H9 (cell line): ENCODE results near the gene CPSF6. TPM values are rescaled to one million over a fixed set of nuclear protein-coding genes. Genes with fewer than 3 reads are reported as not detected.

Experiments used
- DNase-seq: peaks from one replicate; pipeline ENCODE4 v3.0.0-alpha.2; 2017
- H2AFZ ChIP-seq: one replicate; pipeline ENCODE4 v1.6.1; 2013; ENCODE audit warnings: mild to moderate bottlenecking, low read length, control low read depth, moderate library complexity
- H2AK5ac ChIP-seq: 2 replicates; pipeline ENCODE4 v1.6.1; 2013; ENCODE audit warnings: low read length, control low read depth, mixed read lengths; ENCODE audit not compliant: insufficient read length
- H2BK120ac ChIP-seq: one replicate; pipeline ENCODE4 v1.6.1; 2013; ENCODE audit warnings: low read depth, mild to moderate bottlenecking, low read length, control low read depth, inconsistent platforms; ENCODE audit not compliant: poor library complexity, severe bottlenecking
- H2BK12ac ChIP-seq: 2 replicates; pipeline ENCODE4 v1.6.1; 2013; ENCODE audit warnings: low read length, control low read depth, mixed read lengths, low read depth; ENCODE audit not compliant: insufficient read length
- H2BK15ac ChIP-seq: 2 replicates; pipeline ENCODE4 v1.6.1; 2013; ENCODE audit warnings: low read depth, low read length, control low read depth
- H2BK20ac ChIP-seq: one replicate; pipeline ENCODE4 v1.6.1; 2013; ENCODE audit warnings: low read depth, mild to moderate bottlenecking, low read length, control low read depth, inconsistent platforms; ENCODE audit not compliant: poor library complexity, severe bottlenecking
- H2BK5ac ChIP-seq: 2 replicates; pipeline ENCODE4 v1.6.1; 2013; ENCODE audit warnings: low read length, control low read depth, mixed read lengths; ENCODE audit not compliant: insufficient read length
- H3K14ac ChIP-seq: 2 replicates; pipeline ENCODE4 v1.6.1; 2013; ENCODE audit warnings: low read length, control low read depth; ENCODE audit not compliant: insufficient read depth
- H3K18ac ChIP-seq: 2 replicates; pipeline ENCODE4 v1.6.1; 2013; ENCODE audit warnings: low read depth, mild to moderate bottlenecking, mixed read lengths, low read length, control low read depth; ENCODE audit not compliant: insufficient read length
- H3K23ac ChIP-seq: 2 replicates; pipeline ENCODE4 v1.6.1; 2013; ENCODE audit warnings: low read length, control low read depth, mixed read lengths, low read depth; ENCODE audit not compliant: insufficient read length
- H3K23me2 ChIP-seq: 2 replicates; pipeline ENCODE4 v1.6.1; 2013; ENCODE audit warnings: low read depth, mild to moderate bottlenecking, mixed read lengths, low read length, control low read depth; ENCODE audit not compliant: insufficient read length, poor library complexity, severe bottlenecking
- H3K27ac ChIP-seq: 2 replicates; pipeline ENCODE4 v1.5.1; 2013; ENCODE audit warnings: low read length, control low read depth, mixed read lengths, low read depth; ENCODE audit not compliant: insufficient read length
- H3K27me3 ChIP-seq: 2 replicates; pipeline ENCODE4 v1.6.1; 2013; ENCODE audit warnings: low read length, control low read depth, inconsistent platforms; ENCODE audit not compliant: insufficient read depth
- H3K4ac ChIP-seq: 2 replicates; pipeline ENCODE4 v1.6.1; 2013; ENCODE audit warnings: low read depth, mild to moderate bottlenecking, control low read depth, inconsistent platforms, low read length, moderate library complexity
- H3K4me1 ChIP-seq: 2 replicates; pipeline ENCODE4 v1.6.1; 2013; ENCODE audit warnings: low read length, control low read depth, inconsistent platforms; ENCODE audit not compliant: insufficient read depth
- H3K4me2 ChIP-seq: 2 replicates; pipeline ENCODE4 v1.6.1; 2013; ENCODE audit warnings: low read length, control low read depth, mixed read lengths; ENCODE audit not compliant: insufficient read length, insufficient read depth
- H3K56ac ChIP-seq: 2 replicates; pipeline ENCODE4 v1.6.1; 2013; ENCODE audit warnings: low read depth, mild to moderate bottlenecking, mixed read lengths, low read length, control low read depth; ENCODE audit not compliant: insufficient read length
- H3K79me1 ChIP-seq: 2 replicates; pipeline ENCODE4 v1.6.1; 2013; ENCODE audit warnings: low read depth, mild to moderate bottlenecking, moderate library complexity, low read length, control low read depth, inconsistent platforms; ENCODE audit not compliant: insufficient read depth, poor library complexity, severe bottlenecking
- H3K79me2 ChIP-seq: 2 replicates; pipeline ENCODE4 v1.6.1; 2013; ENCODE audit warnings: low read length, control low read depth, inconsistent platforms; ENCODE audit not compliant: insufficient read depth
- H3K9ac ChIP-seq: 2 replicates; pipeline ENCODE4 v1.6.1; 2013; ENCODE audit warnings: low read length, control low read depth, mixed read lengths; ENCODE audit not compliant: insufficient read length; ENCODE audit errors: extremely low read depth
- H3K9me3 ChIP-seq: one replicate; pipeline ENCODE4 v1.6.1; 2013; ENCODE audit warnings: low read depth, low read length, inconsistent platforms; ENCODE audit not compliant: control insufficient read depth
- H3T11ph ChIP-seq: one replicate; pipeline ENCODE4 v1.6.1; 2013; ENCODE audit warnings: mild to moderate bottlenecking, low read length, control low read depth, inconsistent platforms
- H4K20me1 ChIP-seq: one replicate; pipeline ENCODE4 v1.6.1; 2013; ENCODE audit not compliant: control insufficient read depth, insufficient read length, insufficient read depth
- H4K5ac ChIP-seq: 2 replicates; pipeline ENCODE4 v1.6.1; 2013; ENCODE audit warnings: low read depth, mild to moderate bottlenecking, mixed read lengths, low read length, control low read depth; ENCODE audit not compliant: insufficient read length
- H4K8ac ChIP-seq: replicated peaks from 2 replicates; pipeline ENCODE4 v1.6.1; 2013; ENCODE audit warnings: low read length, control low read depth, mixed read lengths, low read depth; ENCODE audit not compliant: insufficient read length
- H4K91ac ChIP-seq: 2 replicates; pipeline ENCODE4 v1.6.1; 2013; ENCODE audit warnings: low read depth, mild to moderate bottlenecking, moderate library complexity, mixed read lengths, low read length, control low read depth; ENCODE audit not compliant: insufficient read length
- H3K27ac Mint-ChIP-seq, 3 experiments: 2 replicates in 2 of 3; 3 replicates in 1 of 3; pipeline ENCODE4 v1.8.0; 2020 to 2021; ENCODE audit warnings: mixed read lengths in 3 of 3, mild to moderate bottlenecking in 1 of 3, moderate library complexity in 1 of 3
- H3K27me3 Mint-ChIP-seq: 2 replicates; pipeline ENCODE4 v1.8.0; 2021; ENCODE audit warnings: low read depth, mild to moderate bottlenecking, moderate library complexity, mixed read lengths
- H3K36me3 Mint-ChIP-seq, 3 experiments: 2 replicates in 2 of 3; 3 replicates in 1 of 3; pipeline ENCODE4 v1.8.0; 2020 to 2021; ENCODE audit warnings: low read depth in 3 of 3, mixed read lengths in 3 of 3; ENCODE audit not compliant: insufficient read depth in 1 of 3
- H3K4me1 Mint-ChIP-seq, 2 experiments: 2 replicates each; pipeline ENCODE4 v1.8.0; 2020; ENCODE audit warnings: mixed read lengths in 2 of 2
- H3K4me3 Mint-ChIP-seq, 2 experiments: 2 replicates in 1 of 2; 3 replicates in 1 of 2; pipeline ENCODE4 v1.8.0; 2020 to 2021; ENCODE audit warnings: mild to moderate bottlenecking in 2 of 2, mixed read lengths in 2 of 2, moderate library complexity in 1 of 2
- H3K9me3 Mint-ChIP-seq, 2 experiments: 2 replicates in 1 of 2; 3 replicates in 1 of 2; pipeline ENCODE4 v1.8.0; 2020; ENCODE audit warnings: mild to moderate bottlenecking in 2 of 2, mixed read lengths in 2 of 2, moderate library complexity in 1 of 2
- WGBS: extraction: QIAGEN DNeasy Blood & Tissue Kit; methylation state at CpG from one replicate; pipeline ENCODE4 v1.1.7; 2013; ENCODE audit warnings: missing lambda C conversion rate, low lambda C conversion rate, mixed read lengths; ENCODE audit not compliant: insufficient read length; ENCODE audit errors: extremely low coverage; 5-methylcytosine and 5-hydroxymethylcytosine counted together
- total RNA-seq: library from RNA; stranded (reverse); gene quantifications from 2 replicates; pipeline ENCODE4 v1.2.1, GENCODE V29; 2021
- TF ChIP-seq, protein P1 (sequence below): fragments of 200-600 bp; sonication (generic); conservative IDR thresholded peaks from 3 replicates; pipeline ENCODE4 v1.8.0; 2021; ENCODE audit warnings: antibody characterized with exemption, mild to moderate bottlenecking

Gene CPSF6
- total RNA-seq, 1 experiment from 2014 or later = 183 TPM

DNA sequence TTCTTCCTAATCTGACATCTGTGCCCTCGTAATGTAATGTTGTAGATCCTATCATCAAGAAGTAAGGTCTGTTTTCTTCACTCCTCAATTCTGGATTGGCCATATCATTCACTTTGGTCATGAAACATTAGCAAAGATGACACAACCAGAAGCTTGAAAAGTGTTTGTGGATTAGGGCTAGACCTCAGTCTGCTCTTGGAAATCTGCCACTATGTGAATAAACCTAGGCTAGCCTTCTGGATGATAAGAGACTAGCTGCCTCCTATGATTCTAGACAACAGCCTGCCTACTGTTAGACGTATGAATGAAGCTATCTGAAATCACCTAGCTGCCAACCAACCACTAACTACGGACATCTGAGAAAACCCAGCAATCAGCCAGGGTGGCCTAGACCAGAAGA, 70.1 kb downstream of the CPSF6 start:
- Histone ChIP-seq H3K23me2 (no peaks in the 10 kb centered on the region), H2BK5ac (no peak overlapping the region), H2BK120ac (no peak overlapping the region), H4K20me1 (no peaks in the 10 kb centered on the region), H4K91ac (no peak overlapping the region), H3K27me3 (no peaks in the 10 kb centered on the region), H3K4me2 (no peak overlapping the region), H3K14ac (no peak overlapping the region), H3K79me2 (no peaks in the 10 kb centered on the region), H3K23ac (no peak overlapping the region), H3K4ac (no peak overlapping the region), H3T11ph (no peak overlapping the region), H3K9ac (no peak overlapping the region), H2AFZ (no peak overlapping the region), H2AK5ac (no peak overlapping the region), H3K56ac (no peak overlapping the region), H3K9me3 (no peaks in the 10 kb centered on the region), H2BK20ac (no peak overlapping the region), H4K8ac (no peak overlapping the region), H3K79me1 (no peaks in the 10 kb centered on the region), H3K4me1 (no peaks in the 10 kb centered on the region), H3K18ac (no peak overlapping the region), H3K27ac (no peak overlapping the region), H2BK15ac (no peak overlapping the region), H2BK12ac (no peak overlapping the region), H4K5ac (no peak overlapping the region)
- Mint-ChIP-seq H3K36me3 (peaks cover 0 to 4% (median 2%) of the 10 kb centered on the region in 3 experiments; a peak in 3 of 7 replicates), H3K27ac (no peak overlapping the region), H3K27me3 (no peaks in the 10 kb centered on the region), H3K4me1 (no peaks in the 10 kb centered on the region), H3K9me3 (peaks cover 13 to 28% of the 10 kb centered on the region in 2 experiments; a peak in 4 of 5 replicates), H3K4me3 (no peak overlapping the region)
- TF ChIP-seq, protein P1, sequence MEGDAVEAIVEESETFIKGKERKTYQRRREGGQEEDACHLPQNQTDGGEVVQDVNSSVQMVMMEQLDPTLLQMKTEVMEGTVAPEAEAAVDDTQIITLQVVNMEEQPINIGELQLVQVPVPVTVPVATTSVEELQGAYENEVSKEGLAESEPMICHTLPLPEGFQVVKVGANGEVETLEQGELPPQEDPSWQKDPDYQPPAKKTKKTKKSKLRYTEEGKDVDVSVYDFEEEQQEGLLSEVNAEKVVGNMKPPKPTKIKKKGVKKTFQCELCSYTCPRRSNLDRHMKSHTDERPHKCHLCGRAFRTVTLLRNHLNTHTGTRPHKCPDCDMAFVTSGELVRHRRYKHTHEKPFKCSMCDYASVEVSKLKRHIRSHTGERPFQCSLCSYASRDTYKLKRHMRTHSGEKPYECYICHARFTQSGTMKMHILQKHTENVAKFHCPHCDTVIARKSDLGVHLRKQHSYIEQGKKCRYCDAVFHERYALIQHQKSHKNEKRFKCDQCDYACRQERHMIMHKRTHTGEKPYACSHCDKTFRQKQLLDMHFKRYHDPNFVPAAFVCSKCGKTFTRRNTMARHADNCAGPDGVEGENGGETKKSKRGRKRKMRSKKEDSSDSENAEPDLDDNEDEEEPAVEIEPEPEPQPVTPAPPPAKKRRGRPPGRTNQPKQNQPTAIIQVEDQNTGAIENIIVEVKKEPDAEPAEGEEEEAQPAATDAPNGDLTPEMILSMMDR = no peak
- DNase-seq = no peak
- no CpG with 5 or more reads among the region's 3 CpGs for WGBS
